SU-DHL-6 (cell line): Measurements from ENCODE around the gene MATN1.

Experiments
- CTCF ChIP-seq: fragments of 200-600 bp; sonication (generic); IDR thresholded peaks from one replicate; pipeline ENCODE4 v1.5.1; 2017; ENCODE audit warnings: antibody characterized with exemption, mild to moderate bottlenecking, low read length, moderate library complexity; ENCODE audit not compliant: insufficient read depth, poor library complexity, severe bottlenecking
- EZH2phosphoT487 ChIP-seq: fragments of 200-600 bp; sonication (generic), shearing (Covaris generic); conservative IDR thresholded peaks from 2 replicates; pipeline ENCODE4 v1.6.1; 2018; ENCODE audit warnings: mild to moderate bottlenecking, antibody characterized with exemption, low read length, moderate library complexity, mixed read lengths

DNA sequence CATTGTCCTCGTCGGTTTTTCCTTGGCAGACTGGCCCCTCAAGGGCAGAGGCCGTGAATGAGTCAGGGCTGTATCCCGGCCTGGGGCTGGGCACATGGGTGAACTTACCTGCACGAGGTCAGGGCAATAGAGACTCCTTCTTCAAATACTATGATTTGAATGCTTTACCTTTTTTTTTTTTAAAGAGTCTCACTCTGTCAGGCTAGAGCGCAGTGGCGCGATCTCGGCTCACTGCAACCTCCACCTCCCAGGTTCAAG lies 29.2 kb upstream of the MATN1 start:
- TF ChIP-seq CTCF (no peak), EZH2phosphoT487 (no peak)
